K562 (cell line): Measurements from ENCODE around the gene FIBP. TPM values are rescaled to one million over a fixed set of nuclear protein-coding genes. Genes with fewer than 3 reads are reported as not detected.

Source experiments
- BCOR ChIP-seq: fragments of 450-650 bp; IDR thresholded peaks from 2 replicates; pipeline ENCODE4 v1.6.1; 2016
- CBX2 ChIP-seq: fragments of 200-600 bp; sonication (generic); IDR thresholded peaks from one replicate; pipeline ENCODE4 v1.6.1; 2012; ENCODE audit warnings: mild to moderate bottlenecking, low read length, inconsistent platforms; ENCODE audit not compliant: insufficient read depth, poor library complexity, severe bottlenecking
- CREB1 ChIP-seq, 2 experiments: sonication (generic) in 1 of 2; formaldehyde crosslinking in 1 of 2; IDR thresholded peaks; 2 replicates each; pipeline versions ENCODE4 v1.6.1 to v1.8.0; 2012 to 2022; ENCODE audit warnings: inconsistent platforms in 1 of 2, mild to moderate bottlenecking in 1 of 2, missing genetic modification reagents in 1 of 2, moderate library complexity in 1 of 2
- ETV6 ChIP-seq, 3 experiments: fragments of 150-350 bp in 1 of 3; sonication (generic) in 1 of 3; formaldehyde crosslinking in 1 of 3; IDR thresholded peaks; 2 replicates each; pipeline versions ENCODE4 v1.6.1 to v1.8.0; 2014 to 2022; ENCODE audit warnings: borderline replicate concordance in 2 of 3, low read depth in 2 of 3, antibody characterized with exemption in 1 of 3, low read length in 1 of 3, mild to moderate bottlenecking in 1 of 3, missing genetic modification reagents in 1 of 3
- FOXA3 ChIP-seq, 2 experiments: fragments of 450-650 bp in 1 of 2; sonication (generic) in 1 of 2; formaldehyde crosslinking; IDR thresholded peaks in 1 of 2; conservative IDR thresholded peaks in 1 of 2; 2 replicates each; pipeline versions ENCODE4 v1.4.0 to v1.8.0; 2020 to 2022; ENCODE audit warnings: mild to moderate bottlenecking in 2 of 2, missing genetic modification reagents in 1 of 2
- HDAC3 ChIP-seq: fragments of 450-650 bp; IDR thresholded peaks from 2 replicates; pipeline ENCODE4 v1.6.1; 2018; ENCODE audit warnings: borderline replicate concordance, mild to moderate bottlenecking, moderate library complexity; ENCODE audit not compliant: partially characterized antibody
- KLF1 ChIP-seq: fragments of 450-650 bp; IDR thresholded peaks from 2 replicates; pipeline ENCODE4 v1.6.1; 2016; ENCODE audit warnings: missing genetic modification characterization, missing compliant biosample characterization
- KLF13 ChIP-seq: fragments of 450-650 bp; IDR thresholded peaks from 2 replicates; pipeline ENCODE4 v1.6.1; 2016; ENCODE audit warnings: missing genetic modification characterization, low read depth, mild to moderate bottlenecking, missing compliant biosample characterization, moderate library complexity, borderline replicate concordance
- MGA ChIP-seq: fragments of 450-650 bp; IDR thresholded peaks from 2 replicates; pipeline ENCODE4 v1.6.1; 2016; ENCODE audit warnings: mild to moderate bottlenecking, moderate library complexity
- NFRKB ChIP-seq: fragments of 450-650 bp; IDR thresholded peaks from 2 replicates; pipeline ENCODE4 v1.6.1; 2016; ENCODE audit warnings: low read depth
- NRF1 ChIP-seq, 2 experiments: fragments of 450-650 bp; IDR thresholded peaks in 1 of 2; conservative IDR thresholded peaks in 1 of 2; 2 replicates each; pipeline ENCODE4 v1.6.1; 2014; ENCODE audit warnings: mild to moderate bottlenecking in 2 of 2
- SNRNP70 ChIP-seq: fragments of 200-400 bp; formaldehyde crosslinking; optimal IDR thresholded peaks from 2 replicates; pipeline ENCODE3; 2017; ENCODE audit warnings: low read depth, low read length
- TAF9B ChIP-seq: fragments of 450-650 bp; IDR thresholded peaks from 2 replicates; pipeline ENCODE4 v1.6.1; 2018; ENCODE audit warnings: mild to moderate bottlenecking; ENCODE audit not compliant: partially characterized antibody
- ZKSCAN8 ChIP-seq: fragments of 200-800 bp; sonication (Bioruptor generic); IDR thresholded peaks from 2 replicates; pipeline ENCODE4 v1.6.1; 2016; ENCODE audit warnings: missing genetic modification characterization, missing compliant biosample characterization
- polyA plus RNA-seq, 8 experiments: library from polyadenylated mRNA; depleted of rRNA in 4 of 8; stranded (reverse) in 5 of 8; unstranded in 3 of 8; fragments of >200 nt; fragmentation: Nextera tagmentation in 2 of 8; fragmentation: Illumina TruSeq in 1 of 8; extraction: Ambion mirVana in 2 of 8; extraction: Trizol in 1 of 8; gene quantifications; 2 replicates each; pipeline versions ENCODE4 v1.2.1 to v1.2.3, GENCODE V29; 2011 to 2014; ENCODE audit warnings: inconsistent platforms in 1 of 8, missing spikeins in 1 of 8
- total RNA-seq, 7 experiments: library from RNA; depleted of rRNA in 6 of 7; stranded (reverse); fragments of >200 nt in 6 of 7; fragmentation: Illumina TruSeq in 2 of 7; extraction: Trizol in 2 of 7; gene quantifications; 2 replicates each; pipeline versions ENCODE4 v1.2.1 to v1.2.3, GENCODE V29; 2011 to 2021; ENCODE audit warnings: low replicate concordance in 1 of 7

The FIBP gene
- total and polyA plus RNA-seq, 9 of the 15 experiments (the other 6 are each of a cell fraction or from before 2014, with no cell fraction given) = 41.2 to 79.2 (median 48.6) TPM

- TF ChIP-seq FOXA3 (CRISPR knock-in tag; conservative IDR thresholded peaks at IDR 0.05 in 1 of 2, IDR thresholded peaks at IDR 0.05 in 1 of 2) (peak in 1 of 2 experiments; percentile 62; a peak in 1 of 4 replicates), ZKSCAN8 (CRISPR knock-in tag) (no peak), BCOR (peak; percentile 57; the same call in 1 of the 2 replicates), CBX2 (no peak), MGA (peak; percentile 98), CREB1 (IDR thresholded peaks at IDR 0.05) (peak; percentile 18; the same call in 1 of the 2 replicates), CREB1 (CRISPR knock-in tag; IDR thresholded peaks at IDR 0.05) (peak; percentile 53; the same call in 1 of the 2 replicates), ETV6 (IDR thresholded peaks at IDR 0.05; ENCODE audit: borderline replicate concordance in 1 of 2, low read depth in 2 of 2, low read length in 1 of 2) (no peak), ETV6 (CRISPR knock-in tag; IDR thresholded peaks at IDR 0.05; ENCODE audit: borderline replicate concordance) (no peak), KLF1 (peak; percentile 44; the same call in 1 of the 2 replicates), KLF13 (peak; percentile 39; the same call in 1 of the 2 replicates), TAF9B (peak; percentile 86), HDAC3 (peak; percentile 28), NRF1 (conservative IDR thresholded peaks at IDR 0.05 in 1 of 2, IDR thresholded peaks at IDR 0.05 in 1 of 2) (peak in 1 of 2 experiments; percentile 35; a peak in 1 of 4 replicates), SNRNP70 (peak; percentile 79), NFRKB (peak; percentile 91)
Measured at GRCh38 chr11:65899356-65900124, 11.3 kb upstream of the FIBP start (continued).
